ENCODE results near the gene GPR108. TPM values are rescaled to one million over a fixed set of nuclear protein-coding genes. Genes with fewer than 3 reads are reported as not detected.

Gene GPR108
- polyA plus RNA-seq, 1 donor (not counting 4 experiments of a cell fraction or from before 2014, with no cell fraction given) = 57.7 TPM

- Histone ChIP-seq H3K9me1 (ENCODE audit: control insufficient read depth, extremely low read depth, insufficient read depth, low read length) (no peaks in the 10 kb centered on the region), H2AFZ (ENCODE audit: control insufficient read depth, low read length) (no peak overlapping the region), H3K4me3 (ENCODE audit: control insufficient read depth in 2 of 3, extremely low read depth in 1 of 3, insufficient read depth in 2 of 3, low read depth in 1 of 3, low read length in 3 of 3) (no peak overlapping the region), H3K9me3 (ENCODE audit: control insufficient read depth, low read depth, low read length) (no peaks in the 10 kb centered on the region), H4K20me1 (ENCODE audit: control insufficient read depth, extremely low read depth, insufficient read depth, low read length) (no peaks in the 10 kb centered on the region), H3K36me3 (ENCODE audit: control insufficient read depth in 2 of 2, extremely low read depth in 1 of 2, insufficient read depth in 2 of 2, low read length in 2 of 2) (no peaks in the 10 kb centered on the region), H3K4me2 (ENCODE audit: control insufficient read depth, extremely low read depth, insufficient read depth, low read depth, low read length) (no peak overlapping the region), H3K4me1 (ENCODE audit: control insufficient read depth, extremely low read depth, insufficient read depth, low read length) (no peaks in the 10 kb centered on the region), H3K79me2 (ENCODE audit: control insufficient read depth, insufficient read depth, low read length) (no peaks in the 10 kb centered on the region), H3K27me3 (ENCODE audit: control insufficient read depth, extremely low read depth, insufficient read depth, low read length) (peaks cover 25% of the 10 kb centered on the region), H3K9ac (ENCODE audit: control insufficient read depth, extremely low read depth, insufficient read depth, low read length) (no peak overlapping the region), H3K27ac (ENCODE audit: control insufficient read depth, insufficient read depth, low read length) (no peak overlapping the region)
- FAIRE-seq (no peak), DNase-seq (ENCODE audit: low read depth, low spot score) (no peak)
- TF ChIP-seq CTCF (optimal IDR thresholded peaks at IDR 0.05 in 1 of 3, IDR thresholded peaks at IDR 0.05 in 1 of 3, conservative IDR thresholded peaks at IDR 0.05 in 1 of 3; ENCODE audit: extremely low read depth in 1 of 3, insufficient read depth in 2 of 3, low read length in 3 of 3) (no peak), EZH2 (IDR thresholded peaks at IDR 0.05; ENCODE audit: low read length) (no peak)
- dilution Hi-C loops (cut with MboI; ENCODE audit: extremely low pct_ligation_motif_present, low sequenced_read_pairs) = no loop called here
These were observed 30.2 kb downstream of the GPR108 start for GRCh38 chr19:6707011-6707657.

DNA sequence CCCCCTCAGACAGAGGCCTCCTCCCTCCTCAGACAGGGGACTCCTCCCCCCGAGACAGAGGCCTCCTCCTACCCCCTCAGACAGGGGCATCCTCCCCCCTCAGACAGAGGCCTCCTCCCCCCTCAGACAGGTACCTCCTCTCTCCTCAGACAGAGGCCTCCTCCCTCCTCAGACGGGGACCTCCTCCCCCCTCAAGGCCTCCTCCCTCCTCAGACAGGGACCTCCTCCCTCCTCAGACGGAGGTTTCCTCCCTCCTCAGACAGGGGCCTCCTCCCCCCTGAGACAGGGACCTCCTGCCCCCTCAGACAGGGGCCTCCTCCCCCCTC lies 30.8 kb downstream of the GPR108 start:
- Histone ChIP-seq H3K9me1 (ENCODE audit: control insufficient read depth, extremely low read depth, insufficient read depth, low read length) (no peaks in the 10 kb centered on the region), H3K27me3 (ENCODE audit: control insufficient read depth, extremely low read depth, insufficient read depth, low read length) (peaks cover 22% of the 10 kb centered on the region), H3K9ac (ENCODE audit: control insufficient read depth, extremely low read depth, insufficient read depth, low read length) (no peak overlapping the region), H3K4me2 (ENCODE audit: control insufficient read depth, extremely low read depth, insufficient read depth, low read depth, low read length) (no peak overlapping the region), H3K4me3 (ENCODE audit: control insufficient read depth in 2 of 3, extremely low read depth in 1 of 3, insufficient read depth in 2 of 3, low read depth in 1 of 3, low read length in 3 of 3) (no peak overlapping the region), H3K36me3 (ENCODE audit: control insufficient read depth in 2 of 2, extremely low read depth in 1 of 2, insufficient read depth in 2 of 2, low read length in 2 of 2) (no peaks in the 10 kb centered on the region), H2AFZ (ENCODE audit: control insufficient read depth, low read length) (no peak overlapping the region), H3K4me1 (ENCODE audit: control insufficient read depth, extremely low read depth, insufficient read depth, low read length) (no peaks in the 10 kb centered on the region), H3K9me3 (ENCODE audit: control insufficient read depth, low read depth, low read length) (no peaks in the 10 kb centered on the region), H3K79me2 (ENCODE audit: control insufficient read depth, insufficient read depth, low read length) (no peaks in the 10 kb centered on the region), H4K20me1 (ENCODE audit: control insufficient read depth, extremely low read depth, insufficient read depth, low read length) (no peaks in the 10 kb centered on the region), H3K27ac (ENCODE audit: control insufficient read depth, insufficient read depth, low read length) (no peak overlapping the region)
- DNase-seq (ENCODE audit: low read depth, low spot score) = no peak
- no peak for FAIRE-seq
- TF ChIP-seq CTCF (optimal IDR thresholded peaks at IDR 0.05 in 1 of 3, IDR thresholded peaks at IDR 0.05 in 1 of 3, conservative IDR thresholded peaks at IDR 0.05 in 1 of 3; ENCODE audit: extremely low read depth in 1 of 3, insufficient read depth in 2 of 3, low read length in 3 of 3) (no peak), EZH2 (IDR thresholded peaks at IDR 0.05; ENCODE audit: low read length) (no peak)
- dilution Hi-C loops (cut with MboI; ENCODE audit: extremely low pct_ligation_motif_present, low sequenced_read_pairs) = no loop called here

Data from keratinocyte (primary cell).